GM18870 (cell line): ENCODE results near the gene VEGFA.

Experiments used
- ATAC-seq: cut with Tn5 transposase; IDR thresholded peaks from one replicate; pipeline ENCODE4 v1.9.1; 2021; ENCODE audit warnings: moderate library complexity; ENCODE audit not compliant: unreplicated experiment

VEGFA gene

GRCh38 chr6:43769526-43770371 is at the start of gene VEGFA:
Gene VEGFA (plus strand): TSS chr6:43770211.
- peak; percentile 46 for ATAC-seq

- ATAC-seq: no peak
Measured at GRCh38 chr6:43720999-43721398, 49.0 kb upstream of the VEGFA start.

- ATAC-seq: no peak
Measured at GRCh38 chr6:43722920-43723545, 47.0 kb upstream of the VEGFA start.

GRCh38 chr6:43723737-43724295 is 46.2 kb upstream of the VEGFA start:
- ATAC-seq: peak; percentile 60

GRCh38 chr6:43724354-43724753 is 45.7 kb upstream of the VEGFA start:
- ATAC-seq: no peak

- ATAC-seq: no peak
Measured at GRCh38 chr6:43724914-43725642, 44.9 kb upstream of the VEGFA start.

GRCh38 chr6:43725643-43726580 is 44.1 kb upstream of the VEGFA start:
- ATAC-seq: no peak

GRCh38 chr6:43727634-43728033 is 42.4 kb upstream of the VEGFA start:
- ATAC-seq: no peak

- no peak for ATAC-seq
Measured at GRCh38 chr6:43728586-43728985, 41.4 kb upstream of the VEGFA start.

- no peak for ATAC-seq
Measured at GRCh38 chr6:43729537-43729936, 40.5 kb upstream of the VEGFA start.

- no peak for ATAC-seq
Measured at GRCh38 chr6:43730634-43731033, 39.4 kb upstream of the VEGFA start.

GRCh38 chr6:43733471-43734293 is 36.3 kb upstream of the VEGFA start:
- no peak for ATAC-seq

- ATAC-seq: no peak
Measured at GRCh38 chr6:43734294-43734665, 35.7 kb upstream of the VEGFA start.

- no peak for ATAC-seq
Measured at GRCh38 chr6:43735642-43736199, 34.3 kb upstream of the VEGFA start.

- no peak for ATAC-seq
Measured at GRCh38 chr6:43736211-43736786, 33.7 kb upstream of the VEGFA start.

- no peak for ATAC-seq
Measured at GRCh38 chr6:43736844-43737243, 33.2 kb upstream of the VEGFA start.

- no peak for ATAC-seq
Measured at GRCh38 chr6:43737272-43738081, 32.5 kb upstream of the VEGFA start.

- ATAC-seq: no peak
Measured at GRCh38 chr6:43738267-43738676, 31.7 kb upstream of the VEGFA start.
